ENCODE data around the gene THADA.

DNA sequence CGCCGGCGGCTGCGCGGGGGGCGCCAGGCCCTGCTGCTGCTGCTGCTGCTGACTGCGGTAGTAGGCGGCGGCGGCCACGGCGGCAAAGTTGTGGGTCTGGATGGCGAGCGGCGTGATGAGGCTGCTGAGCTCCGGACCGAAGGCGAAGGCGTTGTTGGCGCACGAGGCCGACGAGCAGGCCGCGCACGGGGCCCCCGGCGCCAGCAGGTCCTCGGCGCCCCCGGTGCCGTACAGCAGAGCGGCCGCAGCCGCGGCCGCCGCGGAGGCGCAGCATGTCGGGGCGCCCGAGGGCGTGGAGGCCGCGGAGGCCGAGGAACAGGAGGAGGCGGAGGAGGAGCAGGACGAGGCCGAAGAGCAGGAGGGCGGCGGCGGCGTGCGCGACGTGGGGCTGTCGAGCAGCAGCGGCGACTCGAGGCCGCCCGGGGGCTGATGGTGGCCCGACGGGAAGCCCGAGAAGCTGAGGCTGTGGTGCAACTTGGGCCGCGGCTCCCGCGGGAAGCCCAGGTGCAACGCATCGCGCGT, 371.2 kb downstream of the THADA start:
- TF ChIP-seq SUZ12 (IDR thresholded peaks at IDR 0.05; ENCODE audit: extremely low read depth, insufficient read depth, insufficient read length) (no peak), ZNF274 (IDR thresholded peaks at IDR 0.05; ENCODE audit: low read depth, low read length) (no peak)

All from NT2/D1 (cell line).